ENCODE measurements around the gene CRELD1. TPM values are rescaled to one million over a fixed set of nuclear protein-coding genes. Genes with fewer than 3 reads are reported as not detected.
"Not testable (repeated sequence)": the region's sequence is repeated elsewhere in the genome, so short reads cannot be mapped to it uniquely, and the experiment has no call there.

CRELD1 gene
- total RNA-seq, 1 donor = 7.6 TPM

- DNase-seq (ENCODE audit: insufficient read length, low spot score, missing footprints) = no peak
These were observed 35.9 kb upstream of the CRELD1 start for GRCh38 chr3:9897408-9898372.

GRCh38 chr3:9898467-9899241 lies 35.0 kb upstream of the CRELD1 start:
- no peak overlapping the region for H3K4me3 ChIP-seq (ENCODE audit: insufficient read depth, low read length)
- no peak for TF ChIP-seq CTCF (IDR thresholded peaks at IDR 0.05; ENCODE audit: extremely low read depth, low read depth, low read length)
- H4K20me1 ChIP-seq (ENCODE audit: insufficient read depth, low read length) = no peaks in the 10 kb centered on the region
- H3K79me2 ChIP-seq (ENCODE audit: insufficient read depth, low read length) = peaks cover 4% of the 10 kb centered on the region
- no peak overlapping the region for H3K27ac ChIP-seq (ENCODE audit: low read depth, low read length)
- no peak overlapping the region for H3K4me2 ChIP-seq (ENCODE audit: insufficient read depth, low read length)
- H3K36me3 ChIP-seq (ENCODE audit: insufficient read depth, low read length) = no peaks in the 10 kb centered on the region
- H2AFZ ChIP-seq (ENCODE audit: low read length) = no peak overlapping the region
- peaks cover 48% of the 10 kb centered on the region for H3K4me1 ChIP-seq (ENCODE audit: insufficient read depth, low read length)
- H3K9me3 ChIP-seq (ENCODE audit: low read depth, low read length) = no peaks in the 10 kb centered on the region
- DNase-seq (ENCODE audit: insufficient read length, low spot score, missing footprints) = no peak
- no peaks in the 10 kb centered on the region for H3K27me3 ChIP-seq (ENCODE audit: insufficient read depth, low read length)

More at GRCh38 chr3:9897408-9898372, 35.9 kb upstream of the CRELD1 start:
- Histone ChIP-seq H3K9me3 (ENCODE audit: low read depth, low read length) (no peaks in the 10 kb centered on the region), H3K4me1 (ENCODE audit: insufficient read depth, low read length) (peaks cover 45% of the 10 kb centered on the region), H3K4me2 (ENCODE audit: insufficient read depth, low read length) (no peak overlapping the region), H4K20me1 (ENCODE audit: insufficient read depth, low read length) (peaks cover 2% of the 10 kb centered on the region), H2AFZ (ENCODE audit: low read length) (no peak overlapping the region), H3K79me2 (ENCODE audit: insufficient read depth, low read length) (peaks cover 9% of the 10 kb centered on the region), H3K27ac (ENCODE audit: low read depth, low read length) (no peak overlapping the region), H3K36me3 (ENCODE audit: insufficient read depth, low read length) (peaks cover 8% of the 10 kb centered on the region), H3K27me3 (ENCODE audit: insufficient read depth, low read length) (no peaks in the 10 kb centered on the region), H3K4me3 (ENCODE audit: insufficient read depth, low read length) (no peak overlapping the region)
- no peak for TF ChIP-seq CTCF (IDR thresholded peaks at IDR 0.05; ENCODE audit: extremely low read depth, low read depth, low read length)

GRCh38 chr3:9899289-9899791 lies 34.3 kb upstream of the CRELD1 start:
- no peaks in the 10 kb centered on the region for H4K20me1 ChIP-seq (ENCODE audit: insufficient read depth, low read length)
- no peak overlapping the region for H3K27ac ChIP-seq (ENCODE audit: low read depth, low read length)
- H2AFZ ChIP-seq (ENCODE audit: low read length) = no peak overlapping the region
- H3K4me3 ChIP-seq (ENCODE audit: insufficient read depth, low read length) = no peak overlapping the region
- no peak for DNase-seq (ENCODE audit: insufficient read length, low spot score, missing footprints)
- H3K36me3 ChIP-seq (ENCODE audit: insufficient read depth, low read length) = no peaks in the 10 kb centered on the region
- peaks cover 4% of the 10 kb centered on the region for H3K79me2 ChIP-seq (ENCODE audit: insufficient read depth, low read length)
- no peak for TF ChIP-seq CTCF (IDR thresholded peaks at IDR 0.05; ENCODE audit: extremely low read depth, low read depth, low read length)
- no peaks in the 10 kb centered on the region for H3K9me3 ChIP-seq (ENCODE audit: low read depth, low read length)
- H3K27me3 ChIP-seq (ENCODE audit: insufficient read depth, low read length) = no peaks in the 10 kb centered on the region
- peaks cover 45% of the 10 kb centered on the region for H3K4me1 ChIP-seq (ENCODE audit: insufficient read depth, low read length)
- H3K4me2 ChIP-seq (ENCODE audit: insufficient read depth, low read length) = no peak overlapping the region

GRCh38 chr3:9900965-9901415 lies 32.6 kb upstream of the CRELD1 start:
- H3K27ac ChIP-seq (ENCODE audit: low read depth, low read length); H4K20me1 ChIP-seq (ENCODE audit: insufficient read depth, low read length); H3K4me2 ChIP-seq (ENCODE audit: insufficient read depth, low read length); H3K9me3 ChIP-seq (ENCODE audit: low read depth, low read length); H3K79me2 ChIP-seq (ENCODE audit: insufficient read depth, low read length); DNase-seq (ENCODE audit: insufficient read length, low spot score, missing footprints); H3K27me3 ChIP-seq (ENCODE audit: insufficient read depth, low read length); H3K36me3 ChIP-seq (ENCODE audit: insufficient read depth, low read length); H3K4me3 ChIP-seq (ENCODE audit: insufficient read depth, low read length); H2AFZ ChIP-seq (ENCODE audit: low read length): not testable (repeated sequence)
- peaks cover 45% of the 10 kb centered on the region for H3K4me1 ChIP-seq (ENCODE audit: insufficient read depth, low read length)
